NCI-H82 (cell line): ENCODE results near the gene FAM117A.
"Not testable (repeated sequence)": the region's sequence is repeated elsewhere in the genome, so short reads cannot be mapped to it uniquely, and the experiment has no call there.

Experiments
- DNase-seq: peaks from one replicate; lab custom pipeline; 2025; lab: John Stamatoyannopoulos, UW

Gene FAM117A

DNA sequence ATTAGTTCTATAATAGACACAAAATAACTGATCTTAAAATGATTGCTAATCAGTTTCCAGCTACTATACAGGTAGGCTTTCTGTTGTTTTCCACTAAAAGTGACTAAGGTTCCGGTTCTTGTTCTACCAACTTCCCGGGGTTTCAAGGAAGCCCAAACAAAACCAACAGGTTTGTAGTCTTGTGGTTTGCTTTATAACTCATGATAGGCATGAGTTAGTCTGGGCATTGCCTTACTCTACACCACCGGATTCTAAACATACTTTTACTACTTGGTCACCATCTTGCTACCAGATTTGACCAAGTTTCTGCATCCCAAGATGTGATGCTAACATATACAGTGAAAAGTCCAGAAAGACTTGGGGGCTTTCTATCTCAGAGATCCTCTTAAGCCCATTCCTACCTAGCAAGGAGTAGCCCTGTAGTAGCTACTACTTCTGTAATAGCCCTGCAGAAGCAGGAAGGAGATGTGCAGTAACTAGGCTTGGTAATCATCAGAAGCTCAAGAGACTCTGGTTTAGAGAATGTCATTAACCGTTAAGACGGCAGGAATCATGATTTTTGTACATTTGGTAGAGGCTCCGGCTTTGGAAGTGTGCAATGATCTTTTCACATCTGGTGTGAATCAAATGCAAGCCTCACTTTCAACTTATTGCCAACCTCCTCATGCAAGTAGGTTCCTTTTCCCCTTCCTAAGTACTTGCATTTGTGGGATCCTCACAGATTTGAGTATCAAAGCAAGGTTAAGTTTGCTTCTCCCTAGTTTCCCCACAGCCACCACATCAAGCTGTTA is 1.6 kb downstream of the FAM117A start:
- DNase-seq = no peak

DNA sequence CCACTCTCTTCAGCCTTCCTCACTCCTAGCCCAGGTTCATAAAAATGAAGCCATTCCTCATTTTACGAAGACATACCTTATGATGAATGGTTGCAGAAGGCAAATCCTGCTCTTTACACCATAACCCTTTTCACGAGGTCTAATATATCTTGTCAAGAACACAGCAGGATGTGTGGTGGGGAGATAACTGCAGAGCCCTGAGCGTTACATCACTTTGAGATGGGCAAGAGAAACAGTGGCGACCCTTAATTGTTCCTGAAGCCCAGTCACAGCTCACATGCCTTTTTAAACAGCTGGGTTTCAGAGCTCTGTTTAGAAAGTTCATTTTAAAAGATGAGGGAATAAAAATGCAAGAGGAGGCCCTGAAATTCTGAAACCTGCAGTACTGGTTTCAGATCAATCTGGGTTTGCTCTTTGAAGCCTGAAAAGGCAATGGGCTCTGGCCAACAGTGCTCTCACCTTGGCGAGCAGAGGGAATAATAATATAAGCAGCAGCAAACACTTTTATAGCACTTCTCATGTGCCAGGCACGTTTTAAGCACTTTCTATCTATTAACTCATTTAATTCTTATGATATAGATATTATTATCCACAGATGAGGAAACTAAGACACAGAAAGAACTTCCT is 2.9 kb downstream of the FAM117A start:
- no peak for DNase-seq

DNA sequence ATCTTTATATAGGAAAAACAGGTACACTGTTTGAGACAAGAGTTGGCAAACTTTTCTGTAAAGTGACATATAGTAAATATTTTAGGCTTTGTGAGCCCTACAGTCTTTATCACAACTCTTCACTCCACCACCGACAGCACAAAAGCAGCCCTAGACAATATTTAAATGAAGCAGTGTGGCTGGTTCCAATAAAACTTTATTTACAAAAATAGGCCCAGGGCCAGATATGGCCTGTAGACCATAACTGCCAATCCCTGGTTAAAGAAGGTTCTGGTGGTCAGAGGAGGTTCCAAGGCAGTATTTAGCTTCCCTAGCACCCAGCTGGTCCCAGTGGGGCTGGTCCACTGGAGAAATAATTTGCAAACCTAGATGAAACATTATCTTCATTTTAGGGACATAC is 3.6 kb downstream of the FAM117A start:
- DNase-seq = no peak

DNA sequence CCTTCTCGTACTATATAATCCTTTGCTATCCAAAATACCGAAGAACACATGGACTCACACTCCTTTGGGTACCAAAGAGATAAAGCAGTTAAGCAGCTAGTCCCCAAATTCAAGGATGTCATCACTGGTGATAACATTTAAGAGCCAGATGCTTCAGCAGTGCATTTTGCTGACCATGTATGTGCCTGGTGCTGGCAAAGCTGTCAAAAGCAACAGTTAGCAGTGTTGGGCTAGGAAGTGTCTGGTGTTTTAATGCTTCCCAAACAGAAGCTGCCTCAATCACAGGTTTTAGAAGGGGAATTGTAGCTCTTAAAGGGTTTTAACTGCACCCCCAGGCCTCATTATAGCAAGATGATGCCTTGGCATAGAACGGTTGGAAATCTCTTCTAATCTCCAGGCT is 4.7 kb downstream of the FAM117A start:
- no peak for DNase-seq

DNA sequence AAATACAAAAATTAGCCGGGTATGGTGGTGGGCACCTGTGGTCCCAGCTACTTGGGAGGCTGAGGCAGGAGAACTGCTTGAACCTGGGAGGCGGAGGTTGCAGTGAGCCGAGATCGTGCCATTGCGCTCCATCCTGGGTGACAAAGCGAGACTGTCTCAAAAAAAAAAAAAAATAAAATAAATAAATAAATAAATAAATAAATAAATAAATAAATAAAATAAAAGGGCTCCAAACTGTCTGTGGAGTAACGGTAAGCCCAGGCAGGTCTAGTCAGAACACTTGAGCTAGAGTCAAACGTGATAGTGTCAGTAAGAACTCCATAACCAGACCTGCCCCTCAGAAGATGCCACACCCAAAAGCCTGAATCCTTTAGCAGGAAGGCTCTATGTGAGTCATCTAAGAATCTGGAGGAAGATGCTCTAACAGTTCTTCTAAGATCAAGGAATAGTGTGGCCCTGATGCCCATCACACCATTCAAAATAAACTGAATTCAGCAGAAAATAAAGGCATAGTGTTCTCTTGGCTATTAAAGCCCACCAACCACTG is 5.4 kb downstream of the FAM117A start:
- not testable (repeated sequence) for DNase-seq

DNA sequence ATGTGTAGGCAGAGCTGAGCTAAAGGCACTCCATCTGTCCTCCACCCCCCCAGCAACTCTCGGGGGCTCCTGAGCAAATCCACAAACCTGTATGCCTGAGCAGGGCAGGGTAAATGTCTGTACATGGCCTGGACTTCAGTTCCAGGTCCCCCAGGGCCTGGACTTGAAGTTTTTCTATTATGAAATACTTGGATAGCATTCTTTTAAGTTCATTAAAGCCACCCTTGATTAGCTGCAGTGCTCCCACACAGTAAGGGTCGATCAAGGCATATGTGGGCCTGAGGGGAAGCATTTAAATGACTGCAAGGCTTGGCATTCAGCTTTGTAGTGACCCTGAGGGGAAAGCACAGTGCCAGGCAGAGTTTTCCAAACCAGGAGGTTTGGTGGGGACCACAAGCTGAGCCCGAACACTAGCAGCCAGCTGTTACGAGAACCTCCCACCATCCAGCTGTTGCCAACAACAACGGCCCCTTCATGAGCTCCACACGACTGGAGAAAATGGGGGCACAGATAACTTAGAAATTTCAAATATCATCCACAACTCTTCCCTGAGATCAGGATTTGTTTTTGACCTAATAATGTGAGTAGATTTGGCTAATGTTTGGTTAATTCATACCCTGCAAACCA is 6.7 kb downstream of the FAM117A start:
- no peak for DNase-seq

DNA sequence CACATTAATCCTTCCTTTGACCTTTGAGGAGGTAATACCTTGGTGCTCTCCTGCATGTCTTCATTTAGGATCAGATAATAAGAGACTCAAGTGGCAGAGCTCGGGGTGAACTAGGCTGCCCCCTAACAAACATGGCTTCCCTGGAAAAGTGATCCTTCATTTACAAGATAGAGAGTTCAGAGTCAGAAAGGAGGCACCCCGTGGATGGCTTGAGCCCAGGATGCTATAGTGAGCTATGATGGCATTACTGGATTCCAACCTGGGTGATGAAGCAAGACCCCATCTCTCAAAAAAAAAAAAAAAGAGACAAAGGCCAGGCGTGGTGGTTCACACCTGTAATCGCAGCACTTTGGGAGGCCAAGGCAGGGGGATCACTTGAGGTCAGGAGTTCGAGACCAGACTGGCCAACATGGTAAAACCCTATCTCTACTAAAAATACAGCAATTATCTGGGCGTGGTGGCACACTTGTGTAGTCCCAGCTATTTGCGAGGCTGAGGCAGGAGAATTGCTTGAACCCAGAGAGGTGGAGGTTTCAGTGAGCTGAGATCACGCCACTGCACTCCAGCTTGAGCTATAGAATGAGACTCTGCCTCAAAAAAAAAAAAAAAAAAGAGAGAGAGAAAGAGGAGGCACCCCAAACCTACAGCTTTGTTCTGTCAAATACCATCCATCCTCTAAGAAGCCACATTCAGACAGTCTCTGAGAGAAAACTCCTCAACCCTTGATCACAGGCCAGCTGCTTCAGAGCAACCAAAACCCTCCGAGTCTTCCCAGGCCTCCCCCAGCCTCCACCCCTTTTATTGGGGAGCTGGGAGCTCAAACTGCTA is 7.4 kb downstream of the FAM117A start:
- DNase-seq = no peak

DNA sequence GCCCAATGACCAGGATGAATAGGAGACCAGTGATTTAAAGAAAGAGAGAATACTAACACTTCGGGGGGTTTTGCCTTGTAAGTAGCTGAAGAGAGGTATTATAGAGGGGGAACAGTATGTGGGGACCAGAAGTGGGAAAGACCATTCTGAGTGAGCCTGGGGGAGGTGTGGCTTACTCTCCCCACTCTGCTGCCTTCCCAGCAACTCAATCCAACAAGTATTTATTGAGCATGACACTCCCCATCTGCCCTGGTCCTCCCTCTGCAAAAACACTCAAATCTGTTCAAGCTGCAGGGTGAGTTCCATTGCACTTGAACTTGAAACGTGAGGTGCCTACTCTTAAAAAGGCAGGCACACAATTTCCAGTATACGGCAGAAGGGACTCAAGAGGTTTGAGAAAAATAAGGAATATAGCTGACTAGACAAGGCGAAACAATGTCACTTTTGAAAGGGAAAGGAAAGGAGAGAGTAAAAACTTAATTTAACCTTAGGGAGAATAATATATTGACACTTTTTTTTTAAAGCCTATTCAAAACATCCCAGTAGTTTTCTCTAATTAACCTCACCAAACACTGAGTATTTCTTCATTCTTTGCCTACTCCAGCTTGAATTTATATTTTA is 8.2 kb downstream of the FAM117A start:
- DNase-seq = peak; percentile 52

DNA sequence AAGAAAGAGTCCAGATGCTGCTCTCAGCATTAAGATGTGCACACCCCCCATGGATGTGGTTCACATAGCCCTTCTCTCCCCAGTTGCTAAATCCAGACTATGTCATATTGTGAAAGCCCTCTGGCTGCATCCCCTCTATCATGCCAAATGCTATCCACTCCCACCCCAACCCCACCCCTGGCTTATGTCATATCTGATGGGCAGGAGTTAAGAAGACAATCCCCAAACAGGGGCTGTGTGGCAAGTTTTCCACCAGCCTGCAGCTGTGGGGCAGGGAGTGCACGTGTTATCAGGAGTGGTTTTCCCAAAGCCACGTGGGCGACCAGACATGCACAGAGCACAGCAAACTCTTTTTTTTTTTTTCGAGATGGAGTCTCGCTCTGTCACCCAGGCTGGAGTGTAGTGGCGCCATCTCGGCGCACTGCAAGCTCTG is 10.0 kb downstream of the FAM117A start:
- DNase-seq = no peak

DNA sequence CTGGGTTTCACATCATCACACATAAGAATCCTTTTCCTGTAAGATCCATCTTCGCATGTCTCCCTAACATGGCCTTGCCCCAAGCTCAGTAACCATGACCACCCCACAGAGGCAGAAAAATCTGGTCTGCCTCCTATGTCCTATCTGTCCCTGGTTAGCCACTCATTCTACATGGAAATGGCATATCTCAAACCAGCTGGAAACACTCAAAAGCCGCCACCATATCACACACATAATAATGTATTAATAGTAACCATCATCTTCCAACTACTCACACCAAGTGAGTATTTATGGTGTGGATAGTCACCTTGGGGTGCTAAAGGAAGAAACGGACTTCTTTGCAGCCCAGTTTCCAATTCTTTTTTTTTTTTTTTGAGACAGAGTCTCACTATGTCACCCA is 11.4 kb downstream of the FAM117A start:
- DNase-seq = no peak

DNA sequence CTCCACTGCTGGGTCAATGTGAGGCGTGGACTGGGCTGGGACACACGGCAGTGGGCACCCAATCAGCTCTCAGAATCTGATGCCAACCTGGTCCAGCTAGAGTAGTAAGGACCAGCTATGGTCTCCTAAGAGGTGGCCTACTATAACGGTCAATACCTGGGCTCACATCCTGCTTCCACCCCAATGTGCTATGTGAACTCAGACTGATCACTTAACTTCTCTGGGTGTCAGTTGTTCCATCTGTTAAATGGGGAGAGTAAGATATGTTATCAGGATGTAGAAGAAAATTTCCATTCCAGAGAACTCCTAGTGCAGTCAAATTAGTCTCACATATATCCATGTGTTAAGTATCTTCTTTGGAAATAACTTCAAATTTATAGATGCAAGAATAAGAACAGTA is 14.2 kb downstream of the FAM117A start:
- no peak for DNase-seq

DNA sequence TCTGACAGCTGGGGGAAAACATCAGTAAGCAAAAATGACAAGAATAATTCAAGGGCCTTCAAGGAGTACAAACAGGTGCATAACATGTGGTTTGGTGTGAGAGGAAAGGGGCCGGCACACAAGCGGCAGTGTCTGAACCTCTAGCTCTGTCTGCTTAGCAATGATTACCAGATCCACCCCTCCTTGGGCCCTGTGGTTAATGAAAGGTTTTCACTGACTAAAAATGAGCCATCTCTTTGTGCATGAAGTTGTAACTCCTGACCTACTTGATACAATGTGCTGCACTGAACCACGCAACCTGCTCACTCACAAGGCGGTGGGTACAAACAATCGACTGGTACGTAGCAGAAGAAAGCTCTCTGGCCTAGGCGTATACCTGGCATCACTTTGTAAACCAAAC is 15.1 kb downstream of the FAM117A start:
- no peak for DNase-seq

DNA sequence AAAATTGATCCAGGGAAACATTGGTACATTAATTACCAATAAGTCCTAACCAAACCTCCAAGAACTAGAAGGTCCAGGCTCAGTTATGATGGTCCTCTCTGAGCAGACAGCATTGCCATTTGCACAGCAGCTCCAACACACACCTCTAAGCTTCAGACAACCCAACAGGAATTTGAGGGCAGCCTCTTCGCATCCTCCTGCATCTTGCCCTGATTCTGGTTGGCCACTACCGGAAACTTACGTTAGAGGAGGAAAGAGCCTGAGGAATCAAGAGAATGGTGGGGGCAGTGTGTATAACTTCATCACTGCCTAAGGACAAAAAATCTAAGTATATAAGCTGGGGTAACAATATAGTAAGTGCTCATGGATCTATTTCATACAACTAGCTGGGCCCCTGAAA is 15.7 kb downstream of the FAM117A start:
- DNase-seq = no peak

DNA sequence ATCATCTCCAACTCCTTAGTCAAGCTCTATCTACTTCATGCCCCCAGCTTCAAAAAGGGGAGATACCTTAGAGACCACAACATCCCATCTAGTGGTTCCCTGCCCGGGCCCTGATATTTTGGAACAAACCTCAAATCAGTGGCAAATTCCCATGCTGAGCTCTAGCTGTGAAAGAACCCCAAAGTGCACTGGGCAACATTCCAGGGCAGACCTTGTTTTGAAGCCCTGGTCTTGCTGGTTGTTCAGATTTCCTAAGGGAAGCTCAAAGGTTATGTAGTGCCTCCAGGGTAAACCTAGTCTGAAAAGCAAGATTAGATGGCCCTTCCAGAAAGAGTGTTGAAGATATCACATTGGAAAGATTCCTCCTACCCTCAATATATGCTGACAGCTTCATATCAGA is 16.3 kb downstream of the FAM117A start:
- no peak for DNase-seq

DNA sequence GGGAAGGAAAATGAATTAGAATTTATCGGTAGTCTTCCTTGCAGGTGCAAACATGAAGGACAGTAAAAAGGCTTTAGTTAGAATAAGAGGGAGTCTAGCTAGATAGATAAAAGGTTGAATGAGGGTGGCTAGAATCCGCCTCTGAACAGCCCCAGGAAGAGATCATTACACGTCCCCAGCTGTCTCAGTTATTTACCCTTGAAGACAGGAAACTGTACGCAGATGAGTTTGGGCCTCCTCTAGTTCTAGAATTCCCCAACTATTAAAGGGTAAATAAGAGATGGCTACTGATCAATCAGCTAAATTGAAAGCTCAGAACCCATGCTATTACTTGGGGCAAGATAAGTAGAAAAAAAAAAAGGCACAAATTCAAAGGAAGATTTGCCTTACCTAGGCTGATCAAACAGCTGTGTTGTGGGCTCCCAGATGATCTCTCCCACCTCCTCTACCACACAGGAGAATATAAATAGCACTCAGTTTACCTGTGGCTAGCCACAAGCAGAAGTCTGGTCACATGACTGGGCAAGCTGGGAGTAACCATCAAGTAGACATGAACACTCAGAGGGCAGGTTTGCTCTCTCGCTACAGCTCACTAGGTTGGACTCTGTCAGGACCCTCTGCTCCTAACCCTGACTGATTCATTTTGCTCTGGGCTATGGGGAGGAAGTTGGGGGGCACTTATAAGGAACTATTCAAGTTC is 17.0 kb downstream of the FAM117A start:
- no peak for DNase-seq

DNA sequence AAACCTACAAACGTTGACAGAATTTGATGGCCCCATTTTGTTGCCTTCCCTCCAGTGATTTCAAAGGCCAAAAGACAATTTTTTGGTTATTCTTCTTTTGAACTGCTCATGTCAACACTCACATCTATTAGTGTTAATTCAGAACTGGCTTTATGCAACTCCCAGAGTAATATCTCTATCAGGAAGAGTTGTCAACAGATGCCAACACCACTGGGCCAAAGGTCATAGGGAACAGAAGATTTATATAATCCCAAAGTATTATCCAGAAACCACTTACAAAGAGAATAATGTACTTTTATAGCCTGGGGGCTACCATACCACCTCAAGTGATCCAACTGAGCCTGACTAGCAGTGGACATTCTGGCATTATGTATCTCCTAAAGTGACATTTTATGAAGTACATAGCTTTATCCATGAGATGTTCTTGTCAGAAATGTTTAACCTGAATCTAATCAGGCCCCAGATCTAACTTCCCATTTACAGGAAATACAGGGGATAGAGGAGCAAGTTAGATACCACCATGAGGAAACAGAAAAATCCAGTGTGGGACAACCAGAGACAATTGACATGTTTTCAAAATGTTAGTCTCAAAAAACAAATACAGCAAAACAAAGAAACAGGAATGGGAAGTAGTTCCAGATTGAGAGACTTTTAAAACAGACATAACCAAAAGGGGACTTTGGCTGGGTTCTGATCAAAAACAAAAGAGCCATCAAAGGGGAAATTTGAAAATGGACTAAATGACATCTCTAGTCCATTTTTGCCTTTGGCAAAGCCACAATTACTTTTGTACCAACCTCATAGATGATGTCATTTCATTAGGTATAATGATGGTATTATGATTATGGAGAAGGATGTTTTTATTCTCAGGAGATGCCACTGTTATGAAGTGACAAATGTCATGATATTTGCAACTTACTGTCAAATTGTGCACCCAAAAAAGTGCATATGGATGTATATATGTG is 18.5 kb downstream of the FAM117A start:
- peak; percentile 35 for DNase-seq

DNA sequence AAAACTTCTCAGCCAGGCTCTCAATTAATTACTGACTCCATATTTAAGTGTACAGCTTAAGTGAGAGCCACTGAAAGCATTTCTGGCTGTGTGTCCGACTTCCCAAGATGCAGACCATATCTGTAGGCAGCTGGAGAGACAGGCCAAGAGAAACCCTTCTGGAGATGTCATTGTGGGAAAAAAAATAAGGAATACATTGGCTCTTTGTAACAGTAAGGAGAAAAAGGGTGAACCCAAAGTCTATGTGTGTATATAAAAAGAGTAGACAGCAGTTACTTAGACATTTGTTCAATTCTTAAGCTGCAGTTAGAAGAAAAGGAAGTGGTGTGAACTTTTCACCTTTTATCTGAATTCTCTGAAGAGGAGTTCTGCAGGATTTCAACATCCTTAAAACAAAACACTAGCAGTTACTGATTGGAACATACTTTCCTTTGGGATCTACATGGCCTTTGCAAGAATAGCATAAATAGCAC is 21.7 kb downstream of the FAM117A start:
- peak; percentile 39 for DNase-seq

DNA sequence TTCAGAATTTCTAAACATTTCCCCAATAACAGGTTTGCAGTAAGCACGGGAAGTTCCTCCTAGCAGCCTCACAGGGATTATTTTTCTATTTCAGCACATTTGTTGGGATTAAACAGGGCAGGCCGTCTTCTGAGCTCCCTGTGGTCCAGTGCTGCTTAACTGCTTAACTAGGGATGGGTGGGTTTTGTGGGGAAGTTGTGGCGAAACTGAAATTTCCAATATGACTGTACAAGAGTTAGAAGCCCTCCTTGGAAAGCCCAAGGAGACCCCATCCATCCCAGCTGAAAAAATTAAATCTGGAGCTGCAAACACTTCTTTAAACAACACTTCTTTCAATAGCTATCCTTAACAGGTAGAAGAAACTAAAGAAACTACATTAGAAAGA is 22.2 kb downstream of the FAM117A start:
- peak; percentile 47 for DNase-seq

DNA sequence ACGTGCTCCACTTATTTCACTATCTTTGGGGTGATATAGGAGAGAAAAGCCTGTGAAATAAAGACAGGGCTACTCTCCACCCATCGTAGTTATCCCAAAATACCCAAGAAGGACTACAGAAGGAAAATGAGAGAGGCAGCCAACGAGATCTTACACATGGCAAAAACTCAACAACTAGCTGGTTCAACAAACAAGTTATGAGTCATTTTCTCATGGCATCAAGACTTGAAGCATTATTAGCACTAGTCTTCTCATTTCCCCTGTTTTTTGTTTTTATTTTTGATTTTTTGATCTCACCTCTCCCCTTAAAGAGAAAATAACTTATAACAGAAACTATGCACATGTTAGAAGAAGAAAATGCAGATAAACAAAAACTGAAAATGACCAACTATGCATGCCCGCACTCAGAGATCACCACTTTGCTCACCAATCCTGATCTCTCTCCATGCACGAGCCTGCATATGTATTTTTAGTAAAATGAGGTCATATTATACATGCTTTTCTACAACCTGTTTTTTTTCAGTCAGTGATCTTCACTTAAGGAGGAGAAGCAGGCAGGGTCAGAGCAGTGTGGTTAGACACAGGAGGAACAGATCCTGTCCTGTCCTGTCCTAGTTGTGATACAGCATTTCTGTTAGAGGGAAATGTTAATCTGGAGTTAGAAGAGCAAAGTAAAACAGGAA is 22.8 kb downstream of the FAM117A start:
- no peak for DNase-seq
